Limb (tissue), 2 donors: Measurements from ENCODE around the gene NECTIN2.
"Not testable (repeated sequence)": the region's sequence is repeated elsewhere in the genome, so short reads cannot be mapped to it uniquely, and the experiment has no call there.

ENCODE experiments used
- DNase-seq, 2 donors: peaks; one replicate each; pipeline ENCODE4 v3.0.0-alpha.2; 2016; ENCODE audit errors: extremely low spot score in 2 of 2

NECTIN2 gene

DNA sequence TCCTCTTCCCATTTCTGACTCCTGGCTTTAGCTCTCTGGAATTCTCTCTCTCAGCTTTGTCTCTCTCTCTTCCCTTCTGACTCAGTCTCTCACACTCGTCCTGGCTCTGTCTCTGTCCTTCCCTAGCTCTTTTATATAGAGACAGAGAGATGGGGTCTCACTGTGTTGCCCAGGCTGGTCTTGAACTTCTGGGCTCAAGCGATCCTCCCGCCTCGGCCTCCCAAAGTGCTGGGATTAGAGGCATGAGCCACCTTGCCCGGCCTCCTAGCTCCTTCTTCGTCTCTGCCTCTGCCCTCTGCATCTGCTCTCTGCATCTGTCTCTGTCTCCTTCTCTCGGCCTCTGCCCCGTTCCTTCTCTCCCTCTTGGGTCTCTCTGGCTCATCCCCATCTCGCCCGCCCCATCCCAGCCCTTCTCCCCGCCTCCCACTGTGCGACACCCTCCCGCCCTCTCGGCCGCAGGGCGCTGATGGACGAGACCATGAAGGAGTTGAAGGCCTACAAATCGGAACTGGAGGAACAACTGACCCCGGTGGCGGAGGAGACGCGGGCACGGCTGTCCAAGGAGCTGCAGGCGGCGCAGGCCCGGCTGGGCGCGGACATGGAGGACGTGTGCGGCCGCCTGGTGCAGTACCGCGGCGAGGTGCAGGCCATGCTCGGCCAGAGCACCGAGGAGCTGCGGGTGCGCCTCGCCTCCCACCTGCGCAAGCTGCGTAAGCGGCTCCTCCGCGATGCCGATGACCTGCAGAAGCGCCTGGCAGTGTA is 62.2 kb downstream of the NECTIN2 start:
- DNase-seq = no peak

GRCh38 chr19:44908836-44909261 is 62.8 kb downstream of the NECTIN2 start:
- DNase-seq = no peak

GRCh38 chr19:44909775-44910174 is 63.7 kb downstream of the NECTIN2 start:
- no peak for DNase-seq

- not testable (repeated sequence) for DNase-seq
Measured at GRCh38 chr19:44911896-44912295, 65.8 kb downstream of the NECTIN2 start.

GRCh38 chr19:44912854-44913253 is 66.8 kb downstream of the NECTIN2 start:
- DNase-seq = no peak

- DNase-seq = not testable (repeated sequence)
Measured at GRCh38 chr19:44913512-44914432, 67.7 kb downstream of the NECTIN2 start.

GRCh38 chr19:44914433-44915206 is 68.5 kb downstream of the NECTIN2 start, which contains the start of gene APOC1:
TSS of gene APOC1 (plus strand) at chr19:44914608. CDS start at chr19:44914892, 284 bp downstream.
- DNase-seq = peak; percentile 89 to 94

DNA sequence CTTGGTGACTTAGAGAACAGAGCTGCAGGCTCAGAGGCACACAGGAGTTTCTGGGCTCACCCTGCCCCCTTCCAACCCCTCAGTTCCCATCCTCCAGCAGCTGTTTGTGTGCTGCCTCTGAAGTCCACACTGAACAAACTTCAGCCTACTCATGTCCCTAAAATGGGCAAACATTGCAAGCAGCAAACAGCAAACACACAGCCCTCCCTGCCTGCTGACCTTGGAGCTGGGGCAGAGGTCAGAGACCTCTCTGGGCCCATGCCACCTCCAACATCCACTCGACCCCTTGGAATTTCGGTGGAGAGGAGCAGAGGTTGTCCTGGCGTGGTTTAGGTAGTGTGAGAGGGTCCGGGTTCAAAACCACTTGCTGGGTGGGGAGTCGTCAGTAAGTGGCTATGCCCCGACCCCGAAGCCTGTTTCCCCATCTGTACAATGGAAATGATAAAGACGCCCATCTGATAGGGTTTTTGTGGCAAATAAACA is 78.2 kb downstream of the NECTIN2 start:
- no peak for DNase-seq

- DNase-seq = peak in 1 of 2 donors; percentile 39
Measured at GRCh38 chr19:44925114-44925891, 79.2 kb downstream of the NECTIN2 start.

DNA sequence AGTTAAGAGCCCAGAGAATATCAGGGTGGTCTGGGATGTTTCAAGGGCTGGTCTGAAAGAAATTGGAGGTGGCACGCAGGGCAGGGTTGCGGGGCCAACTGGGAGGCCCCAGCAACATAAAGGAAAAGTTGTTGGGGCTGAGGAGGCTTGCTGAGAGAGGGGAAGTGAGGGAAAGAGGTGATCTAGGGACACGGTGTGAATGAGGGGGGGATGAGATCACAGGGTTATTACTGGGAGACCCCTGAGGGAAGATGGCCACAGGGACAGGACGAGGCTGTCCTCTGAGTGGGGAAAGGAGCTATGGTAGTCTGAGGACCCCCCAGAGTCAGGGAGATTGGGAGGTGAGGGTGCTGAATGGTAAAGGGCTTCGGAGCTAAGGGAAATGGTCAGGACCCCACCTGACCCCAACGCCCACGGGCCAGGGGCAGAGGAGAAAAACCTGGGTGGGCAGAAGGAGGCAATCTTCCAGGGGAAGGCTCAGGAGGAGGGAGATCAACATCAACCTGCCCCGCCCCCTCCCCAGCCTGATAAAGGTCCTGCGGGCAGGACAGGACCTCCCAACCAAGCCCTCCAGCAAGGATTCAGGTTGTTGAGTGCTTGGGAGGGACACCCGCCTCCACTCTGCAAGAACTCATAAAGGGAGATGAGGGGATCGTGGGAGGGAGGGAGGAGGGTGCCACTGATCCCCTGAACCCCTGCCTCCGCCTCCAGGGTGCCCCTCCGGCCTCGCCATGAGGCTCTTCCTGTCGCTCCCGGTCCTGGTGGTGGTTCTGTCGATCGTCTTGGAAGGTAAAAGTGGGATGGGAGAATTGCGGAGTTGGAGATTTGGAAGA is 80.4 kb downstream of the NECTIN2 start:
- DNase-seq = not testable (repeated sequence)

- no peak for DNase-seq
Measured at GRCh38 chr19:44927746-44928145, 81.6 kb downstream of the NECTIN2 start.

DNA sequence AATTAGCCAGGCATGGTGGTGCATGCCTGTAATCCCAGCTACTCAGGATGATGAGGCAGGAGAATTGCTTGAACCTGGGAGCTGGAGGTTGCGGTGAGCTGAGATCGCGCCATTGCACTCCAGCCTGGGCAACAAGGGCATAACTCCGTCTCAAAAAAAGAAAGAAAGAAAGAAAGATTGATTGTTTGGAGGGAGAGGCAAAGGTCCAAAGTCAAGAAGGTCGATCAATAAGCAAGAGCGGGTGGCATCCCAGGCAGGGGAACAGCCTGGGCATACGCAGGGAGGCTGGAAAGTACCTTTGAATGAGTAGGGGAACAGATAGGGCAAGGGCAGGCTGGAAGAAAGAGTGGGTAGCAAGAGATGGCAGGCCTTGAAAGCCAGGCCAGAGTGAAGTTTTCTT is 84.0 kb downstream of the NECTIN2 start:
- no peak for DNase-seq

DNA sequence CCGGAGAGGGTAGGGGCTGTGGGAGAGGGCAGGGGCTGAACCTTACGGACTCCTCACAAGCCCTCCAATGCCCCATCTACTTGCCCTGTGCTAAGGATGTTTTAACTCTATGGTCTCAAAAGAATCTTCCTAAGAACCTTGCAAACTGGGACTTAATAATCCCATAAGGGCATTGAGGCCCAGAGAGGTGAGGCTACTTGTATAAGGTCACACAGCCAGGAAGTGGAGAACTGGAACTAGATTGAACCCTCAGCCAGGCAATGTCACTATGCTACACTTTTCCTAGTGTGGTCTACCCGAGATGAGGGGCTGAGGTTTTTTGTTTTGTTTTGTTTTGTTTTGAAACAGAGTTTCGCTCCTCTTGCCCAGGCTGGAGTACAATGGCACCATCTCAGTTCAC is 85.4 kb downstream of the NECTIN2 start:
- no peak for DNase-seq
